BJ (cell line): Measurements from ENCODE around the gene HES7. TPM values are rescaled to one million over a fixed set of nuclear protein-coding genes. Genes with fewer than 3 reads are reported as not detected.
"Not testable (repeated sequence)": the region's sequence is repeated elsewhere in the genome, so short reads cannot be mapped to it uniquely, and the experiment has no call there.

ENCODE experiments used
- CTCF ChIA-PET: fragments of 350-600 bp; formaldehyde crosslinking; extraction: SDS; loops from one replicate; lab custom pipeline; 2021; ENCODE audit warnings: antibody characterized with exemption, inconsistent platforms; lab: Yijun Ruan, JAX
- POLR2A ChIA-PET: fragments of 300-600 bp; sonication (Branson Sonifier 250); formaldehyde crosslinking; extraction: SDS; loops from one replicate; lab custom pipeline; 2021; ENCODE audit warnings: antibody characterized with exemption; lab: Charles Lee
- DNase-seq: peaks from one replicate; pipeline ENCODE4 v3.0.0-alpha.2; 2011; ENCODE audit warnings: low read depth
- H3K27me3 ChIP-seq: 2 replicates; pipeline ENCODE4 v1.6.0; 2011; ENCODE audit warnings: low read length; ENCODE audit not compliant: control insufficient read depth, insufficient read depth
- H3K36me3 ChIP-seq: 2 replicates; pipeline ENCODE4 v1.5.1; 2011; ENCODE audit warnings: low read length; ENCODE audit not compliant: control insufficient read depth, insufficient read depth
- H3K4me3 ChIP-seq: 2 replicates; pipeline ENCODE4 v1.5.1; 2011; ENCODE audit warnings: low read depth, mild to moderate bottlenecking, control low read depth, low read length
- CTCF ChIP-seq: IDR thresholded peaks from 2 replicates; pipeline ENCODE4 v1.5.1; 2011; ENCODE audit warnings: low read depth, mild to moderate bottlenecking, control low read depth, inconsistent platforms, low read length, moderate library complexity; ENCODE audit not compliant: insufficient read depth
- polyA minus RNA-seq: library from RNA; depleted of rRNA, polyadenylated mRNA; stranded (reverse); fragments of >200 nt; gene quantifications from 2 replicates; pipeline ENCODE4 v1.2.3, GENCODE V29; 2011; rRNA and poly(A)+ RNA removed
- polyA plus RNA-seq: library from polyadenylated mRNA; depleted of rRNA; stranded (reverse); fragments of >200 nt; gene quantifications from 2 replicates; pipeline ENCODE4 v1.2.3, GENCODE V29; 2011; rRNA removed

The HES7 gene
- not detected in 2 replicates for polyA plus RNA-seq
- polyA minus RNA-seq = 0.09 TPM in 1 of 2 replicates, not detected in the other

- POLR2A ChIA-PET = no interaction called here
- CTCF ChIA-PET = interaction anchor here (0.7 to 2.4 kb wide), 9 partner anchors 11 to 260 kb away, joined by 3 to 8 read pairs (median 4); no protein-coding TSS in a partner anchor
- H3K27me3 ChIP-seq = no peaks in the 10 kb centered on the region; the same call in 1 of the 2 replicates
- H3K4me3 ChIP-seq = peak within 1 kb of the TSS; percentile 59
- DNase-seq = no peak
- H3K36me3 ChIP-seq = no peaks in the 10 kb centered on the region
- TF ChIP-seq CTCF = no peak
These were observed at the start of gene HES7 for GRCh38 chr17:8123695-8124349. TSS of gene HES7 (minus strand) at chr17:8124106. CDS start at chr17:8124084, 22 bp downstream.

GRCh38 chr17:8173056-8173870, 49.4 kb upstream of the HES7 start:
- DNase-seq = peak; percentile 81
- Histone ChIP-seq H3K4me3 (peak overlapping the region; percentile 50), H3K36me3 (no peaks in the 10 kb centered on the region), H3K27me3 (no peaks in the 10 kb centered on the region)
- POLR2A ChIA-PET = interaction anchor here (0.5 to 1.2 kb wide), 8 partner anchors 10 to 694 kb away, joined by 3 to 10 read pairs (median 4); partner anchors contain the start of genes BORCS6 and ZBTB4
- TF ChIP-seq CTCF = no peak
- CTCF ChIA-PET = interaction anchor here (0.9 to 1.3 kb wide), 4 partner anchors 10 to 485 kb away, joined by 3 to 5 read pairs (median 3); partner anchors contain the start of genes VAMP2 and WRAP53

- DNase-seq, POLR2A ChIA-PET, H3K36me3 ChIP-seq, CTCF ChIA-PET, H3K4me3 ChIP-seq, H3K27me3 ChIP-seq: not testable (repeated sequence)
These were observed 46.3 kb upstream of the HES7 start for GRCh38 chr17:8170186-8170585.

- TF ChIP-seq CTCF = no peak
- ChIA-PET CTCF (no interaction called here), POLR2A (no interaction called here)
These were observed 43.6 kb upstream of the HES7 start for GRCh38 chr17:8167526-8167925.

GRCh38 chr17:8166731-8167130, 42.8 kb upstream of the HES7 start:
- no peak for DNase-seq
- ChIA-PET POLR2A (no interaction called here), CTCF (no interaction called here)
- Histone ChIP-seq H3K4me3 (no peak overlapping the region), H3K27me3 (no peaks in the 10 kb centered on the region), H3K36me3 (no peaks in the 10 kb centered on the region)
- no peak for TF ChIP-seq CTCF

More at GRCh38 chr17:8167526-8167925, 43.6 kb upstream of the HES7 start:
- H3K27me3 ChIP-seq = no peaks in the 10 kb centered on the region
- no peak for DNase-seq
- no peak overlapping the region for H3K4me3 ChIP-seq
- H3K36me3 ChIP-seq = no peaks in the 10 kb centered on the region
